AG08396 (cell line): ENCODE data around the gene PC.
"Not testable (repeated sequence)": the region's sequence is repeated elsewhere in the genome, so short reads cannot be mapped to it uniquely, and the experiment has no call there.

Experiments used
- DNase-seq: peaks from one replicate; pipeline ENCODE4 v3.0.0; 2012; ENCODE audit warnings: low spot score, mixed read lengths

PC gene

DNA sequence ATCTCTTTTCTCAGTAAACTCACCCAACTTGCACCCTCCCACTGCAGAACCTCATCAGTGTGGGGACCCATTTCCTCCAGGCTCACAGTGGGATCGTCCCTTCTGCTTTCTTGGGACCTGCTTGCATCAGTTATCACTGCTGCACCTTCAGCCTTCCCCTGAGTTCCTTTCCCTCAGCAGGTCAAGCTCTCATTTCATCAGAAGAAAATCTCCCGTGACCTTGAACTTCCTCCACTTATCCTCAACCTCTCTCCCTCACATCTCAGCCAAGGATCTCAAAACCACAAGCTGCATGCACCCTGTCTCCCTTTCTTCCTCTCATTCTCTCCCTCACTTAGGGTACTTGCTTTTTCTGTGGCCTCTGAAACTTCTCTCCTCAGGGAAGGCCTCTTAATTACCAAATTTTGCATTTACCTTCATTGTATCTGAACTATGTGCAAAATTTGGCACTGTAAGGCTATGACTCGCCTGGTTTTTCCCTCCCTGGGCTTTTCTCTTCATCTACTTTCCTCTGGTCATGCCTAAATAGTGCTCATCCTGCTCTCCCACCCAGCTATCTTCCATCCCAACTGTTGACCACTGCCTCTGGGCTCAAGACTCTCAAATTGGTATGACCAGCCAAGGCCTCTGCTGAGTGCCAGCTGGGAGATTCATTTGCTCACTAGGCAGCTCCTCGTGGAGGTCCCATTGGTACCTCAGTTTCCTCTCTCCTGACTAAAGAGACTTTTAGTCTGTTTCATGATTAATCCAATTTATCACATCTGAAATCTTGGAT is 117.7 kb downstream of the PC start:
- DNase-seq = peak; percentile 5

- DNase-seq = no peak
Measured at GRCh38 chr11:66835768-66836405, 122.3 kb downstream of the PC start.

DNA sequence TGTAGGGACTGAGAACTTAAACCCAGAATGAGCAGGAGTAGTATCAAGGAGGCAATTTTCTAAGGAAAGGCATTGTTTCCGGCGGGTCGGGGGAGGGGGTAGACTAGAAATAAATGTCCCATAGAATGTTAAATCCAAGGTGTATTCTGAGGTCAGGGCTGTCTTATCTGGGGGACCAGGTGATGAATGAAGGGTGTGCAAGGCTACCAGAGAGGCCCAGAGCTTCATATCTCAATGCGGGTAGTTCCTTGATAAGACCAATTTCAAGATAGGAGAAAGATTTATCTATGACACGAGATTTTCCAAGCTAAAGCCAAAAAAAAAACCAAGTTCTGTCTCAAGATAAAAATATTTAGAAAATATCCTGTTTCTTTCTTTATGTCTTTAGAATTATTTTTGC is 123.2 kb downstream of the PC start:
- DNase-seq = no peak

GRCh38 chr11:66834539-66834845 is 123.7 kb downstream of the PC start:
- no peak for DNase-seq

- DNase-seq = not testable (repeated sequence)
Measured at GRCh38 chr11:66824573-66824972, 133.6 kb downstream of the PC start.

DNA sequence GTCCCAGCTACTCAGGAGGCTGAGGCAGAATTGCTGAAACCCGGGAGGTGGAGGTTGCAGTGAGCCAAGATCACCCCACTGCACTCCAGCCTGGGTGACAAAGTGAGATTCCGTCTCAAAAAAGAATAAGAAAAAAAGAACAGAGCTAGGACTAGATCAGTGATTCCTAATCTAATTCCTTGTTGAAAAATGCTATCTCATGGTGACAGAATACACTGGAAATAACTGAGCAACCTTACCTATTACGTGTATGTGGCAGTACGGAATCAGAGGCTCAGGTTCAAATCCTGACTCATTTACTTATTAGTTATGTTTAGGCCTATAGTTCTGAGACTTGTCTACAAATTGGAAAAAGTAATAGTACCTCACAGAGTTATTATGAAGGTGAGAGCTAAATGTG is 134.5 kb downstream of the PC start:
- no peak for DNase-seq

DNA sequence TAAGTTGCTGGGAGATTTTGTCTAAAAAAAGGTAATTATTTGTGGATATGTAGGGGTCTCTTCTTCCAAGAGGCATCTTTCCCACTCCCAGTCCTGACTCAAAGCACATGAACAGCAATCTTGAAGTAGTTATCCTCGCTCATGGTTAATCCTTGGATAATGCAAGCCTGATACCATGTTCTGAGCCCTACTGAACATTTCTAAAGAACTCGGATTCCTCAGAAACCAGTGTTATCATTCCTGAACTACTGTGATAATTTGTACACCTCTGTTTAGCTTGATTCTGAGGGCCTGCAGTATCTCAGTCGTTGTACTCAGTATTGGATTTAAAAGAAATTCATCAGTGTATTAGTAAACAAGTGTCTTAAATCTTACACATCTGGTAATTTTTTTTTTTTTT is 137.3 kb downstream of the PC start:
- no peak for DNase-seq

GRCh38 chr11:66820381-66820780 is 137.8 kb downstream of the PC start:
- no peak for DNase-seq

DNA sequence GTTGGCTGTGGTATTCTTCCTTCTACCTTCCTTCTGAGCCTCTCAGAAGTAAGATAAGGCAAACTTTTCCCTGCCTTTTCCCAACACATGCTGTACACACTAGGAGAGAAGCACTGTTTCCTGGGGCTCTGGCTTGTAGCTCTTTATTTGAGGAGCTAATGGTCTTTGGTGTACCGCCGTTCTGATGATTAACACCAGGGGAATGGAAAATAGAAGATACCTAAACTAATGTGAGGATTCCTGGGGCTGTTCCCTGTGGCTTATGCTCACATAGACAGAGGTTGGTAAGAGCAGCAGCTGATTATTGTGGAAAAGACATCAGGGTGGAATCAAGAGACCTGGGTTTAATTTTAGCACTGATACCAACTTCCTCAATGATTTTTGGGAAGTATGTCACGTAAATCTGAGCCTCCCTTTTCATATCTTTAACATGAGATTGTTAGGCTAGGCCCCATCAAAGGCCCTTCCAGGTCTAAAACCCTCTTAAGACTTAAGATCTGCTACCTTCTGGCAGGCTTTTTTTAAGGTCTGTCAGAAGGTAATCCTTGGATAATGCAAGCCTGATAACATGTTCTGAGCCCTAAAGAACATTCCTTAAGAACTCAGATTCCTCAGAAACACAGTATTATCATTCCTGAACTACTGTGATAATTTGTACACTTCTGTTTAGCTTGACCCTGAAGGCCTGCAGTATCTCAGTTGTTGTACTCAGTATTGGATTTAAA is 139.8 kb downstream of the PC start:
- no peak for DNase-seq

DNA sequence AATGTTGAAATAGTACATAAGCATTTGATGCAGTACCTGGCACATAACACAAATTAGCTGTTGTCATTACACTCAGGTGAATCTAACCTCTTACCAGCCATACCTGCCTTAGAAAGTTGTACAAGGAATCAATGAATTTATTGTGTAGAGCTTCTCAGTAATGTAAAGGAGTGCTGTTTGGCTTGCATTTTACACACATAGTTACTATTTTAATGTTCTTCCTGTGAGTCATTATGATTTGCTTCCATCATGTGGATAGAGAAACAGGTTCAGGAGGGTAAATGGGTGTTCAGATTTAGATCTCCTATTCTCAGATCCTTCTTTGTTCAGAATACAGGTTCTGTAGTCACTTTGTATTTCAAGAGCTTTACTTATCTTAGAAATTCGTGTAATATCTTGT is 142.5 kb downstream of the PC start:
- DNase-seq = no peak

DNA sequence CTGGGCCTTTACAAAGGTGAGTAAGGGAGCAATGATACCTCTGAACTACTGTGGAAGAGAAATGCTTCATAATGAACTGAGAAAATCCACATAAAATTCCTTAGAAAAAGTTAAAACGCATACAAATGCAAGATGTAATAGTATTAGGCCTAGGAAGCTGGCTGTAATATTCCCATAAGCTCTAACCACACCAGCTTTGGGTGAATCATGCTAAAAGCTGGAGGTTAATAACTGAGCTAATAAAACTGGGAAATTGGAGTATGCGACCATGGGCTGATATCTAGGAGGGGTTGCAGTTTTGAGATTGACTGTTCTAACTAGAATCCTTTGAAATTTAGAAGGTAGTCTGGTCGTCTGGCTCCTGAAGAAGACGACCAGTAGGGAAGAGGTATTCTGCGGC is 143.5 kb downstream of the PC start:
- DNase-seq = no peak

- no peak for DNase-seq
Measured at GRCh38 chr11:66810576-66811185, 147.5 kb downstream of the PC start.

GRCh38 chr11:66809592-66809991 is 148.6 kb downstream of the PC start:
- DNase-seq = no peak

DNA sequence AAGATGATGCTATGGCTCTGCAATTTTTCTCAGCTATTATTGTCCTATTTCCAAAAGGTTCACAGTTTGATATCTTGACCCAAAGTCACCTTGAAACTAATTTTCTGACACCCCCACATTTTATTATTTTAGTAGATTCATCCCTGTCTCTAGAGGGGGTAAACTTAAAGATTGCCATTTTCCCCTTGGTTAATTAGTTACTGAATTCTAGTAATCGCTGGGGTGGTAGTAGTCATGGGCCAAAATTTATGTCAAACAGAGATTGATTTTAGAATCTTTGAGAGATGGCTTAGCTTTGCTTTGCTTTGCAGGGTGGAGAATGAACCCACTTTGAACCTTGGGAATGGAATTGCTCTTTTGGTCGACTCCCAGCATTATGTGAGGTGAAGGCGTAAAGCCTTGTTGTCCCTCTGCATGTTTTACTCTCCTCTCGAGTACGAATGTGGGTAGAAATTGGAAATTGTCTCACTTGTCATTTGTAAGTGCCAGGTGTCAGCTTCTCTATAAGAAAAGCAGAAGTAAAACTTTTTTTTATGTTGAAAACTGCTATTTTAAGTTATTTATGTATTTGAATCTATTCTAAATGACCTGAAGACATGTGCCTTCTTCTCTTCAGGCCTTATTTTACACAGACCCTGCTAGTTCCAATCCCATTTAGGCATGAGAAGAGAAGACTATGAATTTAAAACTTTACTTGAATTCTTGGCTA is 157.3 kb downstream of the PC start:
- no peak for DNase-seq

GRCh38 chr11:66799815-66800214 is 158.4 kb downstream of the PC start:
- not testable (repeated sequence) for DNase-seq
